T-helper 17 cell (primary cell): ENCODE data around the gene VAV3. TPM values are rescaled to one million over a fixed set of nuclear protein-coding genes. Genes with fewer than 3 reads are reported as not detected.

ENCODE experiments used
- ATAC-seq: fragments of 150-1000 bp; cut with Tn5 transposase; 2 replicates; pipeline ENCODE4 v1.10.0; 2021; ENCODE audit warnings: mild to moderate bottlenecking, moderate library complexity
- DNase-seq, 3 donors: peaks; one replicate each; pipeline versions ENCODE4 v3.0.0 to v3.0.0-alpha.2; 2020 to 2021
- H3K9me3 ChIP-seq: one replicate; pipeline ENCODE4 v1.7.0; 2013; ENCODE audit warnings: low read length, mild to moderate bottlenecking; ENCODE audit not compliant: control insufficient read depth, poor library complexity, severe bottlenecking
- H3K27ac Mint-ChIP-seq: one replicate; pipeline ENCODE4 v1.8.0; 2022; ENCODE audit warnings: mild to moderate bottlenecking, moderate library complexity, mixed read lengths
- H3K27me3 Mint-ChIP-seq: one replicate; pipeline ENCODE4 v1.8.0; 2022; ENCODE audit warnings: mixed read lengths
- H3K36me3 Mint-ChIP-seq: one replicate; pipeline ENCODE4 v1.8.0; 2022; ENCODE audit warnings: low read depth, mixed read lengths
- H3K4me1 Mint-ChIP-seq: one replicate; pipeline ENCODE4 v1.8.0; 2022; ENCODE audit warnings: mild to moderate bottlenecking, mixed read lengths
- H3K4me3 Mint-ChIP-seq: one replicate; pipeline ENCODE4 v1.8.0; 2022; ENCODE audit warnings: mild to moderate bottlenecking, moderate library complexity, mixed read lengths
- total RNA-seq, 4 donors: library from RNA in 2 of 4; stranded (reverse) in 2 of 4; gene quantifications; one replicate each; pipeline ENCODE4 v1.2.3 and lab custom pipeline; 2022 to 2026

VAV3 gene
- total RNA-seq, 2 donors from 2014 or later = 10.6 to 11.0 TPM

DNA sequence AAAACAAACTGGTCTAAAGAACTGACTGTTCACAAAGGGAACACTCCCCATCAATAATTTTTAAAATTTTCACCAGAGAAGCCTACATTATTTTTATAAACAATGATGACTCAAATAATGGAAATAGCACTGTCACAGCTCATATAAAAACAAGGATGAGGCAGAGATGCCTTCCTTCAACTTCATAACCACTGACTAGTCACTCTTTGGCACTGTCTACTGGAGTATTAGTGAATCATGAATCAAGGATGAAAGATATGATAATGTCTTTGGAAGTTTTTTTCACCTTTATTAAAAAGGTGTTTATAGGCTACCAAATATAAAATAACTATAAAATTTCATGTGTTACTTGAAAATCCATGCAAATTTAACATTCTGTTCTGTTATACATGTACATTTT is 316.9 kb downstream of the VAV3 start:
- Mint-ChIP-seq H3K27ac (no peak overlapping the region), H3K4me1 (no peaks in the 10 kb centered on the region), H3K27me3 (no peaks in the 10 kb centered on the region), H3K4me3 (no peak overlapping the region), H3K36me3 (no peaks in the 10 kb centered on the region)
- no peaks in the 10 kb centered on the region for H3K9me3 ChIP-seq
- ATAC-seq (no peak), DNase-seq (no peak)

- DNase-seq (no peak), ATAC-seq (no peak)
- Mint-ChIP-seq H3K27me3 (no peaks in the 10 kb centered on the region), H3K4me1 (no peaks in the 10 kb centered on the region), H3K36me3 (no peaks in the 10 kb centered on the region), H3K4me3 (no peak overlapping the region), H3K27ac (no peak overlapping the region)
- no peaks in the 10 kb centered on the region for H3K9me3 ChIP-seq
These were observed 318.0 kb downstream of the VAV3 start for GRCh38 chr1:107647012-107647411.

- H3K9me3 ChIP-seq = no peaks in the 10 kb centered on the region
- Mint-ChIP-seq H3K27ac (no peak overlapping the region), H3K36me3 (peaks cover 2% of the 10 kb centered on the region), H3K4me1 (no peaks in the 10 kb centered on the region), H3K4me3 (no peak overlapping the region), H3K27me3 (no peaks in the 10 kb centered on the region)
- ATAC-seq (no peak), DNase-seq (no peak)
These were observed 321.2 kb downstream of the VAV3 start for GRCh38 chr1:107643766-107644165.

- H3K4me1 Mint-ChIP-seq = no peaks in the 10 kb centered on the region
These were observed 324.8 kb downstream of the VAV3 start for GRCh38 chr1:107640207-107640606.

DNA sequence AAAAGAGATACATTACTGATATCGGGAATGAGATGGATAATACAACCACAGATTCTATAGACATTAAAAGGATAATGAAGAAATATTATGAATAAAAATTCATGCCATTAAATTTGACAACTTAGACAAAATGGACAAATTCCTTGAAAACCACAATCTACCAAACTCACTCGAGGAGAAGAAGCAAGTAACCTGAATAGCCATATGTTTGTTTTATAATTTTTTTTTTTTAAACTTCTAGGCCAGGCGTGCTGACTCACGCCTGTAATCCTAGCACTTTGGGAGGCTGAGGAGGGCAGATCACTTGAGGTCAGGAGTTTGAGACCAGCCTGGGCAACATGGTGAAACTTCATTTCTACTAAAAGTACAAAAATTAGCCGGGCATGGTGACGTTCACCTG is 327.9 kb downstream of the VAV3 start:
- Mint-ChIP-seq H3K4me1 (no peaks in the 10 kb centered on the region), H3K27me3 (no peaks in the 10 kb centered on the region), H3K36me3 (peaks cover 2% of the 10 kb centered on the region), H3K4me3 (no peak overlapping the region), H3K27ac (no peak overlapping the region)
- no peak for DNase-seq
- no peaks in the 10 kb centered on the region for H3K9me3 ChIP-seq
- no peak for ATAC-seq

More at GRCh38 chr1:107640207-107640606, 324.8 kb downstream of the VAV3 start:
- Mint-ChIP-seq H3K4me3 (no peak overlapping the region), H3K27me3 (no peaks in the 10 kb centered on the region), H3K36me3 (peaks cover 2% of the 10 kb centered on the region), H3K27ac (no peak overlapping the region)
- DNase-seq (no peak), ATAC-seq (no peak)
- H3K9me3 ChIP-seq = no peaks in the 10 kb centered on the region

DNA sequence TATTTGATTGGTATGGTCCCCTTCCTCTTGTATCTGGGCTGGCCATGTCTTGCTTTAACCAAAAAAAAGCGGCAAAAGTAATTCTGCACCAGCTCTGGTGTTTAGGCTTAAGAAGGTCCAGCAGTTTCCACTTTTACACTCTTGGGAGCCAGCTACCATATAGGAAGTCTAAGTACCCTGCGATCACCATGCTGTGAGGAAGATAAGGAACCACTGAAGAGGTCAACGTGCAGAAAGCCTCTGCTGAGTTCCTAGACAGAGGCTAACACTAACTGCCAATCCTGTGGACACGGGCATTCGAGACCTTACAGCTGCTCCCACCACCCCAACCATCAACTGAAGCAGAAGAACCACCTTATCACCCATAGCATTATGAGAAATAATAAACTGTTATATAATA is 331.4 kb downstream of the VAV3 start:
- H3K36me3 Mint-ChIP-seq = no peaks in the 10 kb centered on the region
- H3K4me3 Mint-ChIP-seq = no peak overlapping the region
- DNase-seq (no peak), ATAC-seq (no peak)
- H3K27me3 Mint-ChIP-seq = no peaks in the 10 kb centered on the region
- H3K27ac Mint-ChIP-seq = no peak overlapping the region
- no peaks in the 10 kb centered on the region for H3K4me1 Mint-ChIP-seq
- no peaks in the 10 kb centered on the region for H3K9me3 ChIP-seq

- no peak for DNase-seq
- no peaks in the 10 kb centered on the region for H3K36me3 Mint-ChIP-seq
- ATAC-seq = no peak
- no peaks in the 10 kb centered on the region for H3K9me3 ChIP-seq
- no peak overlapping the region for H3K4me3 Mint-ChIP-seq
- H3K4me1 Mint-ChIP-seq = no peaks in the 10 kb centered on the region
- no peak overlapping the region for H3K27ac Mint-ChIP-seq
- H3K27me3 Mint-ChIP-seq = no peaks in the 10 kb centered on the region
These were observed 338.7 kb downstream of the VAV3 start for GRCh38 chr1:107626073-107626796.

DNA sequence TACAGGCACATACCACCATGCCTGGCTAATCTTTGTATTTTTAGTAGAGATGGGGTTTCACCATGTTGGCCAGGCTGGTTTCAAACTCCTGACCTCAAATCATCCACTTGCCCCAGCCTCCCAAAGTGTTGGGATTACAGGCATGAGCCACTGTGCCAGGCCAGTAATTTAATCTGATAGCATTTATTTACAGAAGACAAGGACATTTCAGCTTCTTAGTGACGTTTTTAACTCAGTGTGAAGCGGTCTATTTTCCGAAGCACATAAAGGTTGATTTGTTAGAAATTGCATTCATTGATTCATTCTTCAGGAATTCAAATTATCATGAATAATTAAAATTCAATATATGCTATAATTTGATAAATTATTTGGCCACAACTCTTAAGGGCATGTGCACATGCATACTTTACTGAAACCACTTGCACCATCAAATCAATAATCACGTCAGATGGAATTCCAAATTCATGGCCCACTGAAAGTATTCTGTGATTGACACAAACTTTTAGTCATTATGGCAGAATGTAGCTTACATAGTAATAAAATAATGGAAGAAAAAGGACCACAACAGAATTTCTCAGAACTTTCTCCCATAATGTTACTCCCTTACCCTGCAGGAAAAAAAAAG is 339.5 kb downstream of the VAV3 start:
- Mint-ChIP-seq H3K4me3 (no peak overlapping the region), H3K27ac (no peak overlapping the region), H3K4me1 (no peaks in the 10 kb centered on the region), H3K27me3 (no peaks in the 10 kb centered on the region), H3K36me3 (no peaks in the 10 kb centered on the region)
- H3K9me3 ChIP-seq = no peaks in the 10 kb centered on the region
- no peak for ATAC-seq
- DNase-seq = no peak

- no peak for ATAC-seq
- DNase-seq = no peak
These were observed 341.5 kb downstream of the VAV3 start for GRCh38 chr1:107623431-107623830.

GRCh38 chr1:107622966-107623365 is 342.0 kb downstream of the VAV3 start:
- Mint-ChIP-seq H3K4me3 (no peak overlapping the region), H3K36me3 (no peaks in the 10 kb centered on the region), H3K27me3 (no peaks in the 10 kb centered on the region), H3K4me1 (no peaks in the 10 kb centered on the region), H3K27ac (no peak overlapping the region)
- DNase-seq (no peak), ATAC-seq (no peak)
- no peaks in the 10 kb centered on the region for H3K9me3 ChIP-seq

More at GRCh38 chr1:107623431-107623830, 341.5 kb downstream of the VAV3 start:
- H3K4me1 Mint-ChIP-seq = no peaks in the 10 kb centered on the region
- H3K27me3 Mint-ChIP-seq = no peaks in the 10 kb centered on the region
- no peaks in the 10 kb centered on the region for H3K36me3 Mint-ChIP-seq
- H3K9me3 ChIP-seq = no peaks in the 10 kb centered on the region
- no peak overlapping the region for H3K4me3 Mint-ChIP-seq
- H3K27ac Mint-ChIP-seq = no peak overlapping the region

DNA sequence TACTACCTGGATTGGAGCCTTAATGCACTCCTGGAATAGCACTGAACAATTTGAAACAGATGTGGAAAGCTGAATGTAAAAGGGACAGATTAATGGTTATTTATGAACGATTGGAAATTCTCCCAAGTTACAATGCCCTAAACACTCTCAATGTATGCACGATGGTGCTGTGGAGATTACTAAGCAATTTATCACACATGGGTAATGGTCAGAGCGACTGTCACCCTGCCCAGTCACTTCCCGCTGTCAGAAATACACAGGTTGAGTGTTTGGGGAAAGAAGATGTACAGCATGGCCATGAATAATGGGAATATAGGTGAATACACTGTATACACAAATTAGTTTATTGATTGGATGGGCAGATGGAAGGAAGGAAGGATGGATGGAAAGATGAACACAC is 342.4 kb downstream of the VAV3 start:
- Mint-ChIP-seq H3K27me3 (no peaks in the 10 kb centered on the region), H3K4me1 (no peaks in the 10 kb centered on the region), H3K27ac (no peak overlapping the region), H3K4me3 (no peak overlapping the region), H3K36me3 (no peaks in the 10 kb centered on the region)
- ATAC-seq (no peak), DNase-seq (no peak)
- no peaks in the 10 kb centered on the region for H3K9me3 ChIP-seq

DNA sequence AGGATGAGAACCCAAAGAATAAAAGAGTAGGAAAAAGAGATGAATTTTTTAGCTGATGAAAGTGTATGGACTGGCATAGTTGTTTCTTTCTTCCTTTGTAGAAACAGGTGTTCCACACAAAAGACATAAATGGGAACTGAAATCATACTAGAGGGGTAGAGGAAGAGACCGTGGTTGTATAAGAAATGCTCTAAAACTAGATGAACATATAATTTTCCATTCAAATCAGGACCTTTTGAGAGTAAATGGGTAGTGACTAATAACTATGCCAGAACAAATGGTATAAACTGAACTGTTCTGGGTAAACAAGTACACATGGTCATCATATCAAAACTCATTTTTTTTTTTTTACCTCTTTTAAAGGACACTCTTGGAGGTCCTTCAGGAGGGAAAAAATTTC is 344.2 kb downstream of the VAV3 start:
- Mint-ChIP-seq H3K36me3 (peaks cover 3% of the 10 kb centered on the region), H3K27me3 (no peaks in the 10 kb centered on the region), H3K4me1 (no peaks in the 10 kb centered on the region), H3K4me3 (no peak overlapping the region), H3K27ac (no peak overlapping the region)
- DNase-seq = no peak
- ATAC-seq = no peak
- H3K9me3 ChIP-seq = no peaks in the 10 kb centered on the region

DNA sequence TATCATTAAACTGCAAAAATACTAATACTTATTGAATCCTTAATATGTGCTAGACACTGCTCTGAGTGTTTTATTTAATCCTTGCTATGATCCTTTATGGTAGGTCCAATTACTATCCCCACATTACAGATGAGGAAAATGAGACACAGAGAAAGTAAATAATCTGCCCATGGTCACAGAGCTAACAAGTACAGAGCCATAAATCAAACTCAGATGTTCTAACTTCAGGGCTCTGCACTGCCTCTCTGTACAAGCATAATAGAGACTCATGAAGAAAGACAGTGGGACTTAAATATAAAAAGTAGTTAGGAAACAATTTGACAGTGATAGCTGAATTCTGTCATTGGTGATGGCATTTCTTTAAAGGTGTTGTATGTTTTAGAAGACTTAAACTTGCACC is 346.4 kb downstream of the VAV3 start:
- no peak overlapping the region for H3K27ac Mint-ChIP-seq
- ATAC-seq (no peak), DNase-seq (no peak)
- H3K9me3 ChIP-seq = no peaks in the 10 kb centered on the region
- no peak overlapping the region for H3K4me3 Mint-ChIP-seq
- peaks cover 3% of the 10 kb centered on the region for H3K36me3 Mint-ChIP-seq
- H3K4me1 Mint-ChIP-seq = no peaks in the 10 kb centered on the region
- no peaks in the 10 kb centered on the region for H3K27me3 Mint-ChIP-seq

GRCh38 chr1:107617921-107618320 is 347.1 kb downstream of the VAV3 start:
- DNase-seq (no peak), ATAC-seq (no peak)
- Mint-ChIP-seq H3K27ac (no peak overlapping the region), H3K27me3 (no peaks in the 10 kb centered on the region), H3K4me3 (no peak overlapping the region), H3K4me1 (no peaks in the 10 kb centered on the region), H3K36me3 (peaks cover 3% of the 10 kb centered on the region)
- no peaks in the 10 kb centered on the region for H3K9me3 ChIP-seq
